Measurements from ENCODE around the gene ENKUR. TPM values are rescaled to one million over a fixed set of nuclear protein-coding genes. Genes with fewer than 3 reads are reported as not detected.

Gene ENKUR
- total RNA-seq, 1 donor: under 0.01 TPM

DNA sequence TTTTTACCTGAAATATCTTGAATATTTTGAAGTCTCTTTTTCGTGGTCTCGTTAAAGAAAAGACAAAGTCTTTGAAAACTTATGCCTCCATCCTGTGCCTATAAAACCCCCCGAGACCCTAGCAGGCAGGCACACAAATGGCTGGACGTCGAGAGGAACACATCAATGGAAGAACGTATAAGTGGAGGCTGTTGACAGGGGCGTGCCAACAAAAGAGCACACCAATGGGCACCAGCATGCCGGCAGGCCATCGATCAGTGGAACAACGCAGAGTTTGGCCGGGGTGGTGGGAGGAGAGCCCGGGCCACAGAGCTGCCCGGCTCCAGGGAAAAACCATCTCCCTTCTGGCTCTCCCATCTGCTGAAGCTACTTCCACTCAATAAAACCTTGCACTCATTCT is 24.7 kb downstream of the ENKUR start:
- DNase-seq (ENCODE audit: low read depth): no peak
- TF ChIP-seq, protein P1, sequence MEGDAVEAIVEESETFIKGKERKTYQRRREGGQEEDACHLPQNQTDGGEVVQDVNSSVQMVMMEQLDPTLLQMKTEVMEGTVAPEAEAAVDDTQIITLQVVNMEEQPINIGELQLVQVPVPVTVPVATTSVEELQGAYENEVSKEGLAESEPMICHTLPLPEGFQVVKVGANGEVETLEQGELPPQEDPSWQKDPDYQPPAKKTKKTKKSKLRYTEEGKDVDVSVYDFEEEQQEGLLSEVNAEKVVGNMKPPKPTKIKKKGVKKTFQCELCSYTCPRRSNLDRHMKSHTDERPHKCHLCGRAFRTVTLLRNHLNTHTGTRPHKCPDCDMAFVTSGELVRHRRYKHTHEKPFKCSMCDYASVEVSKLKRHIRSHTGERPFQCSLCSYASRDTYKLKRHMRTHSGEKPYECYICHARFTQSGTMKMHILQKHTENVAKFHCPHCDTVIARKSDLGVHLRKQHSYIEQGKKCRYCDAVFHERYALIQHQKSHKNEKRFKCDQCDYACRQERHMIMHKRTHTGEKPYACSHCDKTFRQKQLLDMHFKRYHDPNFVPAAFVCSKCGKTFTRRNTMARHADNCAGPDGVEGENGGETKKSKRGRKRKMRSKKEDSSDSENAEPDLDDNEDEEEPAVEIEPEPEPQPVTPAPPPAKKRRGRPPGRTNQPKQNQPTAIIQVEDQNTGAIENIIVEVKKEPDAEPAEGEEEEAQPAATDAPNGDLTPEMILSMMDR (IDR thresholded peaks at IDR 0.05; ENCODE audit: insufficient read depth, low read depth, low read length): no peak
- no peak overlapping the region for H3K4me3 ChIP-seq (ENCODE audit: low read depth, low read length)

DNA sequence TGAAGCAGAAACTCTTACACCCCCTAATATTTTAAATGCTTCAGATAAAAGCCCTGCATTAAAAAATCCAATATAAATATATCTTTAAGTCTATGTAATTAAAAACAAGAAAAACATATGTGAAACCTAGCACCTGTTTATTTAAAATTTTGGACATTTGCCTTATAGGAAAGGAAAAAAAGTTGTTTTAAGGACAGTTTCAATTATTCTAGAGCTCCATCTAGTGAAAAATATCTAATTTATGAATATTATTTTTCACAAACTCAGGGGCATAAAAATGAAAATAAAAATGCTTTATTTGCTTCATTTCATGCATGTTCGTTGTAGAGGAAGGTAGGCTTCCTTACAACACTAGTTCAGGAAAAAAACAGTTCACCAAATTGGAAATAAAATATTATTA is 26.1 kb downstream of the ENKUR start:
- DNase-seq (ENCODE audit: low read depth): no peak
- no peak overlapping the region for H3K4me3 ChIP-seq (ENCODE audit: low read depth, low read length)
- TF ChIP-seq, protein P1 (IDR thresholded peaks at IDR 0.05; ENCODE audit: insufficient read depth, low read depth, low read length): no peak

DNA sequence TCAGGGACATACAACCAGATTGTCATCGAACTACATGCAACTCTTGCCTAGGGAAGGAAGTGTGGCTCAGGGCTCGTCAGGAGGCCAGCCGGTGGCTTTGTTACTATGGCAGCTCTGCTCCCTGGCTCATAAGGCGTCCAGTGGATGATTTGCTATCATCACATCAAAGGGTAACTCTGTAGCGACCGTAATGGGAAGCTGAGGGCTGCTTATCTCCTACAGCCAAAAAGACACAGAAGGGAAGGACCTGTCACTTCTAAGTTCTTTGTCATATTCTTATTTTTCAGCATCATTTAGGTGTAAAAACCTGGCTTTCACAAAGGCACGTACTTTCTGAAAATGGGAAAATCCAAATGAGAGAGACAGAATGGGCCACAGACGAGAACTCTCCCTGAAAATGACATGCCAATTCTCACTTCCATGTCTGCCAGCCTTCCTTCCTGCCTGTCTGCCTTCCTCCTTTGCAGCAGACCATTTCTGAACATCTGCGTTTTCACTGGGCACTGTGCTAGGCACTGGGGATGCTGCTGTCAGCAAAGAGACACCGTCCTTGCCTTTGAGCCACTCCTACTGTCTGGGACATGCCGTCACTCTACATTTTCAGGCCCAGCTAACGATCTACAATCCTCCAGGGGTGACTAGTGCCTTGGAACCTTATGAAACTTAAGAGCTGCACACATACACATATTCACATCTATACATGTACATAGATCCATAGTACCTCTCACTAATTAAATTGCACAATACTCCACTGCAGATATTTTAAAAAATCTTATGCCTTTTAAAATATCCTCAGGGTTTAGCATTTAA is 26.9 kb downstream of the ENKUR start:
- DNase-seq (ENCODE audit: low read depth): no peak
- TF ChIP-seq, protein P1 (IDR thresholded peaks at IDR 0.05; ENCODE audit: insufficient read depth, low read depth, low read length): no peak
- no peak overlapping the region for H3K4me3 ChIP-seq (ENCODE audit: low read depth, low read length)

DNA sequence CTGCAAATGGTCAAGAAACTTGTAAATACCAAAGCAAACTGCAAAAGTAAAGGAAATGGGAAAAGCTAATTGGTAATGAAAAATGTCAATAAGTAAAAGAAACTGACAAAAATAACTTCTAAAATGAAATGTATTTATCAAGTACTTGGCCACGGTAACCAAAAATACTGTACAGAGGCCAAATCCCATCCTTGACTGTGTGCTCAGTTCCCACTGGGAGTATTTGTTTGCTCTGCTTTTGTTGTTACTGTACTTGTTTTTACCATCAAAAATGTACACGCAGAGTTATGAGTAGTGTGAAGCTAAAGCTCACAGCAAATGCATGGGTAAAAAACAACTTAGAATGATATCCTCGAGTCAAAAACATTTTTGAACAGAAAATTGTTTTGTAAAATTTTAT is 31.1 kb downstream of the ENKUR start:
- TF ChIP-seq, protein P1 (IDR thresholded peaks at IDR 0.05; ENCODE audit: insufficient read depth, low read depth, low read length): no peak
- DNase-seq (ENCODE audit: low read depth): no peak
- H3K4me3 ChIP-seq (ENCODE audit: low read depth, low read length): no peak overlapping the region

DNA sequence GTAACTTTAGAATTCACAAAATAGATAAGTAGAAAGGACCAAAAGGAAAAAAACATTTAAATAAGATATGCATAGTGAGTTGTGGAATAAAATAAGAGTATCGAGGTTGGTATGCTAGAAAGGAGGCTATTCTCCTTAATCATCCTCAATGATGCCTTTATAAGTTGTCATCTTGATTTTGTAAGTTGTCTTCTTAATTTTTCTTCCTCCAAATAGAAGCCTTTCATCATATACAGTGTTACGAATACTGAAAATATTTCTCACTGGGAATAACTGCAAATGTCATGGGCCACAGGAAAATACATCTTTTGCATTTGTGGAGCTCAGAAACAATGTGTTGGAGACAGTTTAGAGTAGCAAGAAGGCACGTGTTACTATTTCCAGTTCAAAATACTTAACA is 32.0 kb downstream of the ENKUR start:
- DNase-seq (ENCODE audit: low read depth): no peak
- TF ChIP-seq, protein P1 (IDR thresholded peaks at IDR 0.05; ENCODE audit: insufficient read depth, low read depth, low read length): no peak
- H3K4me3 ChIP-seq (ENCODE audit: low read depth, low read length): no peak overlapping the region

DNA sequence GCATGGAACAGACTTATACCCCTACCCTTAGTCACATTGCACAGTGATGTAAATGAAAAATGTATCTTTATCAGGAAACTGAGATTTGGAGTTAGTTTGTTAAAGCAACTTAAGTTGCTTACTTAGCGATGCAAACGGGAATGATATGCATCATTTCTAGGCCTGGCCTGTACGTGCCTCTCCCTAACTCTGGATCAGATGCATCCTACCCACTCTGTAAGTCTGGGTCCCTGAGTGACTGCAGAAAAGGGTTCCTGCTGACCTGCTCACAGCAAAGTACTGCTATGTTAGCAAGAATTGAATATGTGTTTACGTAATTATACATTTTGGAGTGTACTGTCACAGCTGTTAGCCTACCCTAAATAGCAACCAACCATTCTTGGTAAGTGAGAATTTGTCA is 32.8 kb downstream of the ENKUR start:
- TF ChIP-seq, protein P1 (IDR thresholded peaks at IDR 0.05; ENCODE audit: insufficient read depth, low read depth, low read length): no peak
- no peak overlapping the region for H3K4me3 ChIP-seq (ENCODE audit: low read depth, low read length)
- DNase-seq (ENCODE audit: low read depth): no peak

Data from fibroblast of villous mesenchyme (primary cell).